Activated CD4-positive, CD25-positive, alpha-beta regulatory T cell treated with anti-CD3 and anti-CD28 coated beads, Interleukin-2, amount 50 U/mL, for 72 hours (primary cell): ENCODE results near the gene GPATCH8.
"Not testable (repeated sequence)": the region's sequence is repeated elsewhere in the genome, so short reads cannot be mapped to it uniquely, and the experiment has no call there.

Experiments
- DNase-seq: peaks from one replicate; pipeline ENCODE4 v3.0.0; 2021

Gene GPATCH8

GRCh38 chr17:44503147-44504029 is at the start of gene GPATCH8:
Gene GPATCH8 (minus strand): TSS chr17:44503406. CDS start chr17:44503370, 36 bp downstream.
- peak; percentile 94 for DNase-seq

GRCh38 chr17:44552361-44552760 is 49.2 kb upstream of the GPATCH8 start:
- no peak for DNase-seq

- DNase-seq: no peak
Observed at GRCh38 chr17:44549686-44550085, 46.5 kb upstream of the GPATCH8 start.

- DNase-seq: no peak
Observed at GRCh38 chr17:44548376-44549230, 45.4 kb upstream of the GPATCH8 start.

GRCh38 chr17:44547625-44548267 is 44.5 kb upstream of the GPATCH8 start:
- no peak for DNase-seq

- DNase-seq: no peak
Observed at GRCh38 chr17:44546671-44547606, 43.7 kb upstream of the GPATCH8 start.

GRCh38 chr17:44543905-44544523 is 40.8 kb upstream of the GPATCH8 start:
- DNase-seq: no peak

- no peak for DNase-seq
Observed at GRCh38 chr17:44543213-44543904, 40.2 kb upstream of the GPATCH8 start.

GRCh38 chr17:44541884-44542581 is 38.8 kb upstream of the GPATCH8 start:
- no peak for DNase-seq

- no peak for DNase-seq
Observed at GRCh38 chr17:44540246-44541084, 37.3 kb upstream of the GPATCH8 start.

GRCh38 chr17:44539673-44540072 is 36.5 kb upstream of the GPATCH8 start:
- no peak for DNase-seq

- DNase-seq: not testable (repeated sequence)
Observed at GRCh38 chr17:44537922-44538321, 34.7 kb upstream of the GPATCH8 start.

GRCh38 chr17:44536090-44536953 is 33.1 kb upstream of the GPATCH8 start:
- no peak for DNase-seq

- DNase-seq: peak; percentile 84
Observed at GRCh38 chr17:44533533-44534246, 30.5 kb upstream of the GPATCH8 start.

GRCh38 chr17:44530896-44531418 is 27.8 kb upstream of the GPATCH8 start:
- no peak for DNase-seq

GRCh38 chr17:44529864-44530263 is 26.7 kb upstream of the GPATCH8 start:
- DNase-seq: no peak

GRCh38 chr17:44527954-44528353 is 24.7 kb upstream of the GPATCH8 start:
- DNase-seq: no peak
